GM23248 (cell line): ENCODE results near the gene SHISA5. TPM values are rescaled to one million over a fixed set of nuclear protein-coding genes. Genes with fewer than 3 reads are reported as not detected.

Experiments
- DNase-seq: peaks from one replicate; pipeline ENCODE4 v3.0.0-alpha.2; 2015
- H2AFZ ChIP-seq: fragments of 200-600 bp; sonication (generic); 2 replicates; pipeline ENCODE4 v1.6.1; 2016; ENCODE audit warnings: antibody characterized with exemption
- H3F3A ChIP-seq: fragments of 200-600 bp; sonication (generic); 2 replicates; pipeline ENCODE4 v1.6.1; 2016; ENCODE audit warnings: mild to moderate bottlenecking, antibody characterized with exemption, mixed run types; ENCODE audit not compliant: insufficient read depth
- H3K27ac ChIP-seq: fragments of 200-600 bp; sonication (generic); 2 replicates; pipeline ENCODE4 v1.5.1; 2016; ENCODE audit warnings: mild to moderate bottlenecking
- H3K27me3 ChIP-seq: fragments of 200-600 bp; sonication (generic); replicated peaks from 2 replicates; pipeline ENCODE4 v1.6.1; 2016; ENCODE audit warnings: mild to moderate bottlenecking; ENCODE audit not compliant: insufficient read depth
- H3K36me3 ChIP-seq: fragments of 200-600 bp; sonication (generic); 2 replicates; pipeline ENCODE4 v1.6.1; 2016; ENCODE audit warnings: low read depth, mild to moderate bottlenecking
- H3K4me1 ChIP-seq: fragments of 200-600 bp; sonication (generic); 2 replicates; pipeline ENCODE4 v1.6.1; 2016; ENCODE audit warnings: mild to moderate bottlenecking; ENCODE audit not compliant: insufficient read depth
- H3K4me2 ChIP-seq: fragments of 200-600 bp; sonication (generic); one replicate; pipeline ENCODE4 v1.6.1; 2016; ENCODE audit warnings: mild to moderate bottlenecking; ENCODE audit not compliant: unreplicated experiment
- H3K4me3 ChIP-seq: fragments of 200-600 bp; sonication (generic); 2 replicates; pipeline ENCODE4 v1.5.1; 2016; ENCODE audit warnings: mild to moderate bottlenecking
- H3K79me2 ChIP-seq: fragments of 200-600 bp; sonication (generic); 2 replicates; pipeline ENCODE4 v1.6.1; 2016; ENCODE audit warnings: mild to moderate bottlenecking; ENCODE audit not compliant: insufficient read depth
- H3K9ac ChIP-seq: fragments of 200-600 bp; sonication (generic); 2 replicates; pipeline ENCODE4 v1.6.1; 2016; ENCODE audit warnings: mild to moderate bottlenecking
- H3K9me2 ChIP-seq: fragments of 200-600 bp; sonication (generic); 2 replicates; pipeline ENCODE4 v1.6.1; 2016; ENCODE audit warnings: mixed run types, mild to moderate bottlenecking, moderate library complexity; ENCODE audit not compliant: insufficient read depth
- H3K9me3 ChIP-seq: fragments of 200-600 bp; sonication (generic); one replicate; pipeline ENCODE4 v1.6.1; 2017; ENCODE audit warnings: low read depth
- H4K20me1 ChIP-seq: fragments of 200-600 bp; sonication (generic); 2 replicates; pipeline ENCODE4 v1.6.0; 2016; ENCODE audit not compliant: insufficient read depth
- EZH2 ChIP-seq: fragments of 200-600 bp; sonication (generic); IDR thresholded peaks from 2 replicates; pipeline ENCODE4 v1.6.1; 2018; ENCODE audit warnings: antibody characterized with exemption, mild to moderate bottlenecking; ENCODE audit not compliant: insufficient read depth, poor library complexity, severe bottlenecking
- EZH2phosphoT487 ChIP-seq: fragments of 200-600 bp; sonication (generic); IDR thresholded peaks from 2 replicates; pipeline ENCODE4 v1.6.1; 2018; ENCODE audit warnings: antibody characterized with exemption, moderate library complexity, mild to moderate bottlenecking, low read depth; ENCODE audit not compliant: insufficient read depth
- WGBS, 2 experiments: methylation state at CpG; one replicate each; pipeline ENCODE4 v1.1.6; 2015 to 2017; ENCODE audit warnings: low lambda C conversion rate in 2 of 2, low coverage in 1 of 2; ENCODE audit errors: missing lambda C conversion rate in 2 of 2; 5-methylcytosine and 5-hydroxymethylcytosine counted together
- in situ Hi-C: fragments of 300-500 bp; cut with MboI; formaldehyde crosslinking; loops from 2 replicates; pipeline ENCODE4 v1.15.0; 2020
- polyA plus RNA-seq: library from polyadenylated mRNA; unstranded; fragments of >200 nt; fragmentation: Nextera tagmentation; extraction: Ambion mirVana; gene quantifications from 2 replicates; pipeline ENCODE4 v1.2.1, GENCODE V29; 2016
- total RNA-seq: library from RNA; depleted of rRNA; stranded (reverse); fragments of >200 nt; shearing (Covaris generic); gene quantifications from 2 replicates; pipeline ENCODE4 v1.2.3, GENCODE V29; 2014

Gene SHISA5
- total and polyA plus RNA-seq, 2 experiments from 2014 or later, result 153 to 215 TPM

DNA sequence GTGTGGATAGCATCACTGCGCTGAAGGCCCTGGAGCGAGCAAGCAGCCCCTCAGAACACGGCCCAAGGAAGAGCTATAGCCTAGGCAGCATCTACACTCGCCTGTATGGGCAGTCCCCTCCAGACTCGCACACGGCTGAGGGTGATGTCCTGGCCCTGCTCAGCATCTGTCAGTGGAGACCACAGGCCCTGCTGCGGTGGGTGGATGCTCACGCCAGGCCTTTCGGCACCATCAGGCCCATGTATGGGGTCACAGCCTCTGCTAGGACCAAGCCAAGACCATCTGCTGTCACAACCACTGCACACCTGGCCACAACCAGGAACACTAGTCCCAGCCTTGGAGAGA lies 36.9 kb downstream of the SHISA5 start:
- peak overlapping the region; percentile 92 for H3K9ac ChIP-seq
- H3K9me3 ChIP-seq, result no peaks in the 10 kb centered on the region
- peaks cover 56% of the 10 kb centered on the region for H3K79me2 ChIP-seq
- H3K27ac ChIP-seq, result peak overlapping the region; percentile 99
- WGBS, 2 experiments, result 74 to 75% methylated on average over 9 of the region's 9 CpGs
- H3K9me2 ChIP-seq, result no peaks in the 10 kb centered on the region
- DNase-seq, result no peak
- in situ Hi-C loops, result loop anchor here (5.0 kb wide), 1 partner anchor 85 kb away; no protein-coding TSS in a partner anchor
- peaks cover 31% of the 10 kb centered on the region for H3K4me1 ChIP-seq
- peaks cover 17% of the 10 kb centered on the region for H3F3A ChIP-seq
- H4K20me1 ChIP-seq, result no peaks in the 10 kb centered on the region
- H3K4me3 ChIP-seq, result peak overlapping the region; percentile 73
- H2AFZ ChIP-seq, result no peak overlapping the region
- H3K4me2 ChIP-seq, result peak overlapping the region; percentile 69
- no peaks in the 10 kb centered on the region for H3K27me3 ChIP-seq
- TF ChIP-seq EZH2 (no peak), EZH2phosphoT487 (no peak)
- H3K36me3 ChIP-seq, result peaks cover 6% of the 10 kb centered on the region; the same call in 1 of the 2 replicates

DNA sequence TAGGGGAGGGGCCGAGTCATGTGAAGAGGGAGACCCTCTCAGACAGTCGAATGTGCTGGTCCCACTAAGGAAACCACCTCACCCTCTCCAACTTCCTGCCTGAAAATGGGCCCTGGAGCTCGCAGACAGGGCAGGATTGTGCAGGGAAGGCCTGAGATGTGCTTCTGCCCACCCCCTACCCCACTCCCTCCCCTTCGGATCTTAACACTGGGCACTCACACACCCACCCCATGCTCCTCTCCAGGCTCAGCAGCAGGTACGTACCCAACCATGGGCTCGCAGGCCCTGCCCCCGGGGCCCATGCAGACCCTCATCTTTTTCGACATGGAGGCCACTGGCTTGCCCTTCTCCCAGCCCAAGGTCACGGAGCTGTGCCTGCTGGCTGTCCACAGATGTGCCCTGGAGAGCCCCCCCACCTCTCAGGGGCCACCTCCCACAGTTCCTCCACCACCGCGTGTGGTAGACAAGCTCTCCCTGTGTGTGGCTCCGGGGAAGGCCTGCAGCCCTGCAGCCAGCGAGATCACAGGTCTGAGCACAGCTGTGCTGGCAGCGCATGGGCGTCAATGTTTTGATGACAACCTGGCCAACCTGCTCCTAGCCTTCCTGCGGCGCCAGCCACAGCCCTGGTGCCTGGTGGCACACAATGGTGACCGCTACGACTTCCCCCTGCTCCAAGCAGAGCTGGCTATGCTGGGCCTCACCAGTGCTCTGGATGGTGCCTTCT lies 37.4 kb downstream of the SHISA5 start:
- H3K9me2 ChIP-seq, result no peaks in the 10 kb centered on the region
- 24 to 26% methylated on average over 17 to 18 of the region's 19 CpGs for WGBS, 2 experiments
- in situ Hi-C loops, result loop anchor here (5.0 kb wide), 1 partner anchor 86 kb away; no protein-coding TSS in a partner anchor

GRCh38 chr3:48465531-48466378 lies 38.2 kb downstream of the SHISA5 start:
- no peak for TF ChIP-seq EZH2
- TF ChIP-seq EZH2phosphoT487, result no peak
- Histone ChIP-seq H3F3A (peaks cover 17% of the 10 kb centered on the region), H3K27ac (peak overlapping the region; percentile 99), H3K9ac (peak overlapping the region; percentile 92), H4K20me1 (no peaks in the 10 kb centered on the region), H3K4me3 (peak overlapping the region; percentile 73), H3K4me2 (peak overlapping the region; percentile 69), H3K79me2 (peaks cover 43% of the 10 kb centered on the region), H3K9me3 (no peaks in the 10 kb centered on the region), H3K36me3 (peaks cover 6% of the 10 kb centered on the region; the same call in 1 of the 2 replicates), H3K9me2 (no peaks in the 10 kb centered on the region), H2AFZ (peak overlapping the region; percentile 43; the same call in 1 of the 2 replicates), H3K27me3 (no peaks in the 10 kb centered on the region), H3K4me1 (peaks cover 24% of the 10 kb centered on the region)
- DNase-seq, result peak; percentile 100
- in situ Hi-C loops, result loop anchor here (5.0 kb wide), 1 partner anchor 87 kb away; no protein-coding TSS in a partner anchor
- 0 to 2% methylated on average over 10 to 21 of the region's 21 CpGs for WGBS, 2 experiments

More for the DNA sequence above, 37.4 kb downstream of the SHISA5 start:
- Histone ChIP-seq H2AFZ (no peak overlapping the region), H3K27me3 (no peaks in the 10 kb centered on the region), H3K79me2 (peaks cover 51% of the 10 kb centered on the region), H3K4me2 (peak overlapping the region; percentile 69), H3K4me3 (peak overlapping the region; percentile 73), H3K27ac (peak overlapping the region; percentile 99), H3F3A (peaks cover 17% of the 10 kb centered on the region), H3K4me1 (peaks cover 25% of the 10 kb centered on the region), H3K9me3 (no peaks in the 10 kb centered on the region), H4K20me1 (no peaks in the 10 kb centered on the region), H3K9ac (peak overlapping the region; percentile 92), H3K36me3 (peaks cover 6% of the 10 kb centered on the region; the same call in 1 of the 2 replicates)
- no peak for TF ChIP-seq EZH2phosphoT487
- no peak for TF ChIP-seq EZH2
- peak; percentile 42 for DNase-seq

DNA sequence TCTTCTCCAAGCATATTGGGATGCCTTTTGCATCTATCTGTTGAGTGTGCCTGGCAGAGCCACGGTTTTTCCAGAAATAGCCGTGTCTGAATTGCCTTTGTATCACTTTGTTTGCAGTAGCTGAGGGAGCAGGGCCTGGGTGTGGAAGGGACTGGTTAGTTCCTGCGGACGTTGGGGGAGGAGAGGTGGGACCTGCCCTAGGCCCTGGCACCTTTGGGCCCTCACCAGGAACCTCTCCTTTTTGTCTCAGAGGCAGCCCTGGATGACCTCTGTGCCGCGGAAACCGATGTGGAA lies 38.8 kb downstream of the SHISA5 start:
- peak overlapping the region; percentile 92 for H3K9ac ChIP-seq
- H3K4me3 ChIP-seq, result no peak overlapping the region
- no peaks in the 10 kb centered on the region for H3K9me2 ChIP-seq
- in situ Hi-C loops, result loop anchor here (5.0 kb wide), 1 partner anchor 87 kb away; no protein-coding TSS in a partner anchor
- peaks cover 6% of the 10 kb centered on the region; the same call in 1 of the 2 replicates for H3K36me3 ChIP-seq
- H3K27ac ChIP-seq, result peak overlapping the region; percentile 99
- DNase-seq, result no peak
- peak overlapping the region; percentile 43; the same call in 1 of the 2 replicates for H2AFZ ChIP-seq
- no peaks in the 10 kb centered on the region for H3K27me3 ChIP-seq
- H3K4me1 ChIP-seq, result peaks cover 24% of the 10 kb centered on the region
- H3F3A ChIP-seq, result peaks cover 17% of the 10 kb centered on the region
- peaks cover 37% of the 10 kb centered on the region for H3K79me2 ChIP-seq
- no peaks in the 10 kb centered on the region for H4K20me1 ChIP-seq
- TF ChIP-seq EZH2 (no peak), EZH2phosphoT487 (no peak)
- no peaks in the 10 kb centered on the region for H3K9me3 ChIP-seq
- H3K4me2 ChIP-seq, result no peak overlapping the region
- WGBS, 2 experiments, result 1 to 5% methylated on average over 7 of the region's 7 CpGs
